GM19397 (cell line): ENCODE measurements around the gene HNMT.
"Not testable (repeated sequence)": the region's sequence is repeated elsewhere in the genome, so short reads cannot be mapped to it uniquely, and the experiment has no call there.

Experiments used
- ATAC-seq: cut with Tn5 transposase; IDR thresholded peaks from one replicate; pipeline ENCODE4 v1.9.1; 2021; ENCODE audit warnings: mild to moderate bottlenecking, moderate library complexity; ENCODE audit not compliant: unreplicated experiment

The HNMT gene

DNA sequence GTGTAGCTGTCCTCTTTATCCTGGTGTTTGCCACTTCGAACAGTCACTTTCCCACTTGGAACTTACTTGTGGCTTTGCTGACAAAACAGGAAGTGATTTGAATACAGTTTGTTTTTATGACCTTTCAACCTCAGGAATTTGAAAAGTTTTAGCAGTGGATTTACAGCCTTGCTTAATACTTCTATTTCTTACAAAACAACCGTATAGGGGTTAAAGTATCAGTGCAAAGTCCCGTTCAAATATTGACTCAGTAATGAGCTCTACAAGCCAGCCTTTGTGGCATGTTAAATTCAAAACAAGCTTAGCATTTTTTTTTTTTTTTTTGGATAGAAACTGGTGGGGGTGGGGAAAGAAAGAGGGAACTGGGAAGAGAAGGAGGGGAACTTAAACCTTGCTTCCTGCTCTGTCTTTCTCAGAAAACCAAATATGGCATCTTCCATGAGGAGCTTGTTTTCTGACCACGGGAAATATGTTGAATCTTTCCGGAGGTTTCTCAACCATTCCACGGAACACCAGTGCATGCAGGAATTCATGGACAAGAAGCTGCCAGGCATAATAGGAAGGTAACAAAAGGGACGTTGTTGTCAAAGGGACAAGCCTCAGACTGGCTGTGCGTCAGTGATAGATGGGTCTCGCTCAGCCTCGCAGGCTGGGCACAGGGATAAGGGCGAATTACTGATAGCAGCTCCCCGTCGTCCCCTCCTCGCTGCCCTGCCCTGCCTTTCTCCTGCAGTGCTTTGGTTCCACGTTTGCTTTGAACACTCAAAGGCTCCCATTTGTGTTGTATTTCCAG is at the start of gene HNMT:
TSS of gene HNMT (plus strand) at position 408 of the 793 bp plus-strand sequence. CDS start at position 427, 19 bp downstream.
- no peak for ATAC-seq

DNA sequence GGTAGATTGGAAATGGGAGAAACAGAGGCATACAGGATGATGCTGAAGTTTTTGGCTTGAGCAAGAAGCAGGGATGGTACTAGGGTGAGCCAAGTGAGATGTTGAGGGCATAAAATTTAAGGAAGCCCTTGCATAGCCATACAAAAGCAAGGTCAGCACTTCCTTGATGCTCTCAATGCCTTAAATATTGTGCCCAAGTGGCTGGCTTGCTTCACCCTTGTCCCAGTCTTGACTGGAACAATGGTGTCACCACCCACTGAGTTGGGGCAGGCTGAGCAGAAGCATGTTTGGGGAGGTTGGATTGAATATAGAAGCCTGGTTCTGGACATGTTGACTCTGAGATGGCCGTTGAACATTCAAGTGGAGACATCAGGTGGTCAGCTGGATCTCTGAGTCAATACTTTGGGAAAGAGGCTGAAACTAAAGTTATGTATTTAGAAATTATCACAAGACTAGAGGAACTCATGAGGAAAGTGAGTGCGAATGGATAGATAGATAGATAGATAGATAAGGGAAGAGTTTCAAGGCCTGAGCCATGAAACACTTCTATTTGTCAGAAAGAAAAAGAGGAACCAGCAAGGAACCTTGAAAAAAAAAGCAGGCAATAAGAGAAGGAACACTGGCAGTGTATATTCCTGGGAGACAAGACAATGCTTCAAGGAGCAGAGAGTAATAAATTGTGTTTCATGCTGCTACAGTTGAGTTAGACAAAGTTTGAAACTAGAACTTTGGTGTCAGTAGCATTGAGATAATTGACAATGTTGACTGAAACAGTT is 43.0 kb upstream of the HNMT start:
- no peak for ATAC-seq

DNA sequence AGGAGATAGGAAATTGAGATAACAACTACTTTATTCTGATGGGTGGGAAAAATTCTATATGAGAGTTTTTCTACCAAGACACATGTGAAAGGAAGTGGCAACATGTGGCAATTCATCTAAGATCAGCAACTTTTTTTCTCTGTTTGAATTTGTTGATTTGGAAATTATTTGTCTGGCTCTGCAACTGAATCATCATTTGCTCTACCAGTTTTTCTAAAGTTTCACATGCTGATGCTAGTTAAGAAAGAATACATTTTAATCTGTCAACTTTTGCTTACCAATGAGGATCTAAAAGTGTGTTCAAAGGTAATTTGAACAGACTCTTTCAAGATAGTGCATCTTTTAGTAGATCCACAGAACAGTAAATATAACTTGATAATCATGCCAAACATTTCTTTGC is 42.1 kb upstream of the HNMT start:
- not testable (repeated sequence) for ATAC-seq

DNA sequence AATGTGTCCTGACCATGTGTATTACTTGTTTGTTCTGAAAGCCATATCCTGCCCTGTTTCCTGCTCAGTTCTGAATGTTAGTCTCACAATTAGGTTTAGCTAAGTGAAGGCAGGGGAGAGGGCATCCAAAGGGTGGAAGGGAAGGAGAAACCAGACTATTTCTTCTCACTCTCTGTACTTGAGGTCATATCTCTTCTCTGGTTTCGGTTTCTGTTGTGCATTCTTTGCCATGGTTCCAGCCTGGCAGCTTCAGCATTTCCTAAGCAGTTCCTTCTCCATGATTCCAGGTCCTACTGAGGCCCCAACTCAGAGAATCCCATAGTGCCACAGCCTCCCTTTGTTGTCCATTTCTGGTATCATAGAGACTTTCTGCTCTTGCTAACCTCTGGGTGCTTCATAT is 40.3 kb upstream of the HNMT start:
- ATAC-seq, result no peak

DNA sequence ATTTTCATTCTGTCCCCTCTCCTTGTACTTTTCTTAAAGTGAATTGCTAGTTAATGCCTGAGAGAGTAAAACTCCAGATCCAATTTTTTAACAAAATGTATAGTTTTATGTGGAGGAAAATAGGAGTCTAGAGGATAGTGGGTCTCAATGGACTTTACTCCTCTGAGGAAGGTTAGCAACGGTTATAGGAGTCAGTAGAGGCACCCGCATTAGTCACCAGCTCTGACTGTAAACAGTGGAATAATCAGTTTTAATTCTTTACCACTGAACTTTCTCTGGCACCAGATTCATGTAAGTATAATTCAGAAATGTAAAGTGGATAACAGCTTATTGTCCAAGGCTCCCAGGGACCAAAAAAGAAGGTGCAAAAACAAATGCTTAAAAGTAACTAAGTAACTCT is 38.7 kb upstream of the HNMT start:
- no peak for ATAC-seq

DNA sequence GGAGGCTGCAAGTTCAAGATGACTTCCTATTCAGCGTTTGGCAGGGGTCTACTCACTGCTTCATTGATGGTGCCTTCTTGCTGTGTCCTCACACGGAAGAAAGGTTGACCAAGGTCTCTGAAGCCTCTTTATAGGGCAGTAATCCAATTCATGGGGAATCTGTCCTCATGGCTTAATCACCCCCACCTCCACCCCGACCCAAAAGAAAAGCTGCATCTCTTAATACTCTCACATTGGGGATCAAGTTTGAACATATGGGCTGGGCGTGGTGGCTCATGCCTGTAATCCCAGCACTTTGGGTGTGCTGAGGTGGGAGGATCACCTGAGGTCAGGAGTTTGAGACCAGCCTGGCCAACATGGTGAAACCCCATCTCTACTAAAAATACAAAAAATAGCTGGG is 36.4 kb upstream of the HNMT start:
- ATAC-seq, result no peak

DNA sequence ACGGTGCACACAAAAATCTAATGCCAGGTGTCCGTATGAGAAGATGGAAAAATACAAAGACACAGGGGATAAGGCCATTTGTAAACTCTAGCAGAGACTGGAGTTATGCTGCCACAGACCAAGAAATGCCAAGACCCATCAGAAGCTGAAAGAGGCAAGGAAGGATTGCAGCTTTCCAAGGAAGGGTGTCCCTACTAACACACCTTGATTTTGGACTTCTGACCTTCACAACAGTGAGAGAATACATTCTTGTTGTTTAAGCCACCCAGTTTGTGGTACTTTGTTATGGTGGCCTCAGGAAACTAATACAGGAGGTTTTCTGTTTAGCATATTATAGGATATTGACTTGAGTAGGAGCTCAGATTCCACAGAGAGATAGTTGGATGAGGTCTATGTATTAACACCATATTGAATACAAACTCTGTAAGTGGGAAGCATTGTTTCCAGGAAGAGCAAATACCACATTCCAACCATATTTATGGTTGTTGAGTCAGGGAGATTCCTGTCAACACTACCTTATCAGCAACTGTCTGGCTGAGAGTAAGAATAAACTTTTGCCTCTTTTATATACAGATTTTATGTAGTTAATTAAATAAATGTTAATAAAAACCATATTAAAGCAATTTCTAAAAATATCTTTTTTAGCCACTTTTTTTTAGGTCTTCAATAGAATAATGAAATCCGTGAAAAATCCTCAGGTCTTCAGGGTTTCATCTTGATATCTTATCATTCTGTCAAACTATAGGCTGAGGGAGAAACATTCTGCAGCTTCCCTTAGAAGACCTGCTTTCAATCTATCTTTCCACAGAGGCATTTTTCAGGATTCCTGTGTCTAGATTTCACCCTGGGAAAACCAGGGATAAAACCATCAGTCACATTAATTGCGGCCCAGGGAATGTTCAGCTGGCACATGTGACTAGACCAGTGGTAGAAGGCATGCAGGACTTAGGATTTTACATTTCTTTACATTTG is 35.4 kb upstream of the HNMT start:
- ATAC-seq, result no peak

DNA sequence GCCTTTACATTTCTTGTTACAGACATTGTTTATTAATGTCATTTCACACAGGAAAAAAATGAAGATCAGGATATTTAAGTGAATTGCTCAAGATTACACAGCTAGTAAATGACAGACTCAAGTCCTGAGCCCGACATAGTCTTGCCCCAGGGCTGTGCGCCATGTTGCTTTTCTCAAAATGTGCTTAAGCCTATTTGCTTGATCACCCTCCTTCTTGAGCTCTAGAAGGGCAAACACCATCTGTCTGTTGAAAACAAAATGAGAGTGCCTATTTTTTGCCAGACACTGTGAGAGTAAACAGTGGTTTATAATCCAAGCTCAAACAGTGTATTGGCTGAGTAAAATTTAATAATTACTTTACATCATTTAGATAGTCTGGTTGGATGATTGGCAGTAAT is 34.8 kb upstream of the HNMT start:
- no peak for ATAC-seq

DNA sequence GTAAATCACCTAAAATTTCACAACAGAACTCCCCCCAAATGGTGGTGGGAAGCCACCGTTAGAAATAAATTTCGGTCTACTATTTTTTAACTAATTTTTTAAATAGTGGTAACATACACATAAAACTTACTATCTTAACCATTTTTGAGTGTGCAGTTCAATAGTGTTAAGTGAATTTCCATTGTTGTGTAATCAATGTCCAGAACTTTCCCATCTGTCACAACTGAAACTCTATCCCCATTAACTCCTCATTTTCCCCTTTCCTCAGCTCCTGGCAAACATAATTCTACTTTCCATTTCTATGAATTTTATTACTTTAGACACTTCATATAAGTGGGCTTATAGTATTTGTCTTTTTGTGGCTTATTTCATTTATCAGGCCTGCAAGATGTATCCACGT is 34.1 kb upstream of the HNMT start:
- ATAC-seq, result no peak

DNA sequence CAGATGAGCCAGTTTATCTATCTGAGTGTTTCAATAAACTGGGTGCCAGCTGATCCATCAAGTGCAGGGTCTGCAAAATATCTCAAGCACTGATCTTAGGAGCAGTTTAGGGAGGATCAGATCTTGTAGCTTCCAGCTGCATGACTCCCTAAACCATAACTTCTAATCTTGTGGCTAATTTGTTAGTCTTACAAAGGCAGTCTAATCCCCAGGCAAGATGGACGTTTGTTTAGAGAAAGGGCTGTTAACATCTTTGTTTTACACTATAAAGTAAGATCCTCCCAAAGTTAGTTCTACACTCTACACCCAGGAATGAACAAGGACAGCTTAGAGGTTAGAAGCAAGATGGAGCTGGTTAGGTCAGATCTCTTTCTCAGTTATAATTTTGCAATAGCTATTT is 28.7 kb upstream of the HNMT start:
- no peak for ATAC-seq

DNA sequence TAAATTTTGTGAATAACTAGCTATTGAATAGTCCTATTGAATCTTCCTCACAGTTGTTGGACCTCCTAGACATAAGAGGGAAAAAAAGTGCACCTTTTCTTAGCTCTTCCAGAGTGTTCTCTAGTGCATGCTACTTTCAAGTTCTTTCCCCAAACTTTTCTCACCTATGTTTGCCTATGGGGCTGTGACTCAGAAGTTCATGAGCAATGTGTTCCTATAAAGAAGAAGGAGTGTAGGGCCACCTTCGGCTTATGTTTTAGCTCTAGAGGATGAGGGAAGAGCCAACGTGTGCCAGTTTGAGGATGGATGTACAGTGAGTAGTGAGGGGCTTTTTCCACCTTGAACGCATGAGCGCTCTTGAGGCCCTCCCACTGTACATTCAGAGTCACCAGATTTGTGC is 27.0 kb upstream of the HNMT start:
- no peak for ATAC-seq

DNA sequence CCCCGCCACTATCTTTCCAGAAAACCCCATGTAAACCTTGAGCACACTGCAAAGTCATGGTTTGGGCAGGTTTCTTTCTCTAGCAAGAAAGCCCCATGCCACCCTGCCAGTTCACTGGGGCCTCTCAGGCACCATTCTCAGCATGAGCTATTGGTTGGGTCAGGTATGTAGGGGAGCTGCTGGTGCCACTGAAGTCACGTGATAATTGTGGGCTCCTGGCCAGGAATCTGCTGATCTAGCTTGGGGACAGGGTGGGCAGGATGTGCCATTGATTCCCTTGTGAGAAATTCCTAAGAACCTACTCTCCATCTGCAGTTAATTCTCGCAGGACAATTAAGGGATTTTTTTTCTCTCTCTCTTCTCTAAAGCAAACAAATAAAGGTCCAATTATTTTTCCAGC is 26.5 kb upstream of the HNMT start:
- no peak for ATAC-seq

DNA sequence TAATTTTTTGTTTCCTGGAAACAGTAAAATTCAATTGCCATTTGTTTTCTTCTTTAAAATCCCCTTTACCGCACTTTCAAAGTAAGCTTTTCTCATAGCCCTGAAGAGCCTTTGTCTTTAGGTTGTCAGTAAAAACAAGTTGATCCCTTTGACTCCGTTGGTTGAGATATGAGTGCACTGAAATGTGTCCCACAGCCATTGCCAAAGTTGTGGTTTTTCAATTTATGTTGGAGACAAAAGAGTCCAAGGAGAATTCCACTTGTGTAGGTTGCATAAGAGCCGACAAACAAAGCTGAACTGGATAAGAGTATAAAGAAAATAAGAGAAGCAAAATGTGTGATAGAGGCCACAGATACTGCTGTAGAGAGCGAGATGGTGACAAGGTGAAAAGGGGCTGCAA is 26.1 kb upstream of the HNMT start:
- no peak for ATAC-seq

DNA sequence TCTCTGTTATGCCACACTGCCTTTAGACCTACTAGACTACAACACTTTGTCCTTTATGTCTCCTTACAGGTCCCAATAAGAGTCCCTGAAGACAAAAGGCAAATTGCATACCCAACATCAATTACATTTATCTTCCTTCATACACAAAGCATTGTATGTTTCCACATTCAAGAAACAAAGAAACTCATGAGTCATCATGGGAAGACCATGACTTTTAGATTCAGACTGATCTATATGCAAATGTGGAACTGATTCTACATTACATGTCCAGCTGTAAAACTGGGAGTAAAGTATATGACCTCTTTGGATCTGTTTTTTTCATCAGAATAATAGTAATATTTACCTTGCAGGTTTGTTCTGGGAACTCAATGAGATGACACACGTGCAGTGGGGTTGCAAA is 25.2 kb upstream of the HNMT start:
- ATAC-seq, result no peak

DNA sequence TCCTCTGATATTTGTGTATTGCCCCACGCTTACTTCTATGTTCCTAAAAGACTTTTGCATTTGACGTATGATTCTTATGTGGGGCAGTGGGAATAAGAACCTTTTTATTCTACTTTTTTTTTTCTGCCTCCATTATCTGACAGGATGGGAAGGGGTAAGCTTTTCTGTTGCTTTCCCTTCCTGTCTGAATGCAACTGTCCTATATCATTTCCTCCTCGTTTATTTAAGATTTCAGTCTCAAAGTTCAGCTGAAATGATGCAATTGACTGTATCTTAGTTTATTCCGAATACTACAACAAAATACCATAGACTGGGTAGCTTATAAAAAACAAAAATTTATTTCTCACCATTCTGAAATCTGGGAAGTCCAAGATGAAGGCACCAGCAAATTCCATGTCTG is 24.1 kb upstream of the HNMT start:
- no peak for ATAC-seq

DNA sequence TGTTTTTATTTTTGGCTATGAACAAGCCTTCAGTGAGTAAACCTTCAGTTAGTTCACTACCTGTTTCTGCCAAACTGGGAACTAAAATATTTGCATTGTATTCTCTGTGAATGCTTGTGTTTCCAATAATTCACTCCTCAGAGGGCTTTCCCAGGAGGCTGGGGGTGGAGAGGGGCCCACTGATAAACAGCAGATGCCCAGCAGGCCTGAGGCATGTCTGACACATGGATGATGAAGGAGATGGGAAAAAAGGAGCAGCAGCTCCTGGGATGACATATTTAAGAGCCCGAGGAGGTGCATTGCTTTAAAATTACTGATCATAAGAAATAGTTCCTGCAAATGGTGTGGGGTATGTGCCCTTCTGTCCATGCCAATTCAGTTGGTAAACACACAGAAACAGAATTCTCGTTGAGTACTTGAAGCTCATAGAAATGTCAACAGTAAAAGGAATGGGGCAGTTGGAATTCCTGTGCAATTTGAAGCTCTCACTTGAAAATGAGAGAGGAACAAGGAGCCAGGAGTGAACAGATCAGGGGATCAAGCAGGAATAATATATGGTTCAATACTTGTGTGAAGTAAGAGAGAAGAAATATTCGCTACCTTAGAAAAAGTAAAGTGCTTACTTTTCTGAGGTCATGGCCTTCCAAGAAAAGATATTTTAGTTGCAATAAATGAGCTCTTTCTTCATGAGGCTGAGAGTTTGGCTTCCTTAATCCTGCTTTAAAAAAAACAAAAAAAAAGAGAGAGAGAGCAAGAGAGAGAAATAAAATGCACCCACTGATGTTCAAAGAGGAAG is 22.0 kb upstream of the HNMT start:
- no peak for ATAC-seq

DNA sequence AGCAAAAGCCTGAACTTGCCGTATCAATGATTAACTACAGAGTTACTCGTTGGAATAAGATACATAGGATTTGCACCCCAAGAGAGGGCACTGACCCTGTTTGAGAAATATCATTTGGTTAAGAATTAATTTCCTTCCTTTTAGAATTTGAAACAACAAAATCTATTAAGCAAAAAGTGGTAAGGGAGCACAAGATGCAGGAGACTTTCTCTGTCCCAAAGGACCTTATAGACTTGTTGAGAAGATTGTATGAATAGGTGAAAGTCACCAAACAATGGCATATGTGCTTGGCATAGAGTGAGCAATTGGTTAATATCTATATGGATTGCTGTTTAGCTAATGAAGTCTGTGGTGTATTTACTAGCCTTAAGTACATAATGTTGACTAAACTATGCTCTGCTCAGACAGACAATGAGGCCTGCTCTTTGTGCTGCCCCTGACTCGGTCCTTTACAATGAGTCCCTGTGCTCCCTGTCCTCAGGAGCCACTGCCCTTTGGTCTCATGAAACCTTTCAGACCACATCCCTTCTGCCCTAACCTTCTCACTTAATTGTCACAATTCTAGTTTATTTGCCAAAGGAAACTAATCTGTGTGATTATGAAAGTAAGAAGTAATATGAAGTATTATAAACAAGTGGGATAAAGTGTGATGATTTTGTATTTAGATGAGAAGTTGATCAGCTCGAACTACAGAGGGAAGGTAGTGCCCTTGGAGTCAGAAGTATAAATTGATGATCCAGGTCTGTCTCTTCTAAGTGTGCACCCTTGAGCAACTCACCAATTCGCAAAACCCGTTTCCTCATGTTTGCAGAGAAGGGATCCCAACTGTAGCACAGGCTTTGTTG is 21.2 kb upstream of the HNMT start:
- ATAC-seq, result no peak

DNA sequence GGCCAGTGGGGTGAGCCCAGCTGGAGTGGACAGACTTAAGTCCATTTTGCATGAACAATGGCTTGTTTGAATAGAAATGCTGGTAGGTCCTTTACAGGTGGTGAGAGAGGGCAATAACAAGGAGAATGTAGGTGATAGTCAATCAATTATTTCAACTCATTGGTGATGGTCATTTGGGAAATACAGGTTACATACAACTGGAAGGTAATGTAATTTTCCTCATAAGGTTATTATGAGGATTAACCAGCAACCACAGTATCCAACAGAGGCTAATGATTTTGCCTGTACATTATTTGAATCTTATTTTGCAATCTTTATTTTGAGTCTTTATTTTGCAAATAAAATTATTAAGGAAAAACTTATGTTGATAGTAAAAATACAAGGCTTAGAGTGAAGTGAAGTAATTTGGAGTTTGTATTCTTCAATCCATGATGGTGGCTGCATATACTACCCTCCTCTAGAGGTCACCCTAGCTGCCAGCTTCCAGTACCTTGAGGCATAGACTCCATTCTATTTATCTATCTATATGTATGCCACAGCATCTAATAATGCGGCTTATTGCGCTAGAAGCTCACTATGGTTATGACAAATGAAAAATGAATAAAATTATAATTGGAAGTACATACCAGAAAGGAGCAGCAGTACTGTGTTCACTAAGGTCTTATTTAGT is 20.5 kb upstream of the HNMT start:
- ATAC-seq, result no peak

DNA sequence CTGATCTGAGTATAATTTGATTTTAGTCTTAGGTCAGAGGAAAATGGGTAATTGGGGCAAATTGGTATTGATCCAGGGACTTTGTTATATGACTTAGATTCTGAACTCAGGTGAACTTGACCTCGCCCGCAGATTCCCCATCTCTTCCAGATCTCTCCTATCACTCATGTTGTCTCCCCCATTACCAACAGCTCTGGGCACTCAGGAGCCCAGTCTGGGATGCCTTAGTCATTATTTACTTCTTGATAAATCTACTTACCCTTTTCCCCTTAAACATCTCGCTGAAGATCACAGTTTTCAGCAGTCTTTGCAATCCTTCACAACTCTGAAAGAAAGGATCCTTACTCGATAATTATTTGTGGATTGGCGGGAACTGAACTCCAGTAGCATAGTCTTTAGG is 19.6 kb upstream of the HNMT start:
- no peak for ATAC-seq
